HK-2 (cell line): ENCODE results near the gene SWAP70.

Experiments
- DNase-seq: peaks from one replicate; pipeline ENCODE4 v3.0.0-alpha.2; 2018; ENCODE audit not compliant: unreplicated experiment

The SWAP70 gene

GRCh38 chr11:9753021-9753420, 89.1 kb downstream of the SWAP70 start:
- DNase-seq = no peak

GRCh38 chr11:9754010-9754471, 90.2 kb downstream of the SWAP70 start:
- no peak for DNase-seq

DNA sequence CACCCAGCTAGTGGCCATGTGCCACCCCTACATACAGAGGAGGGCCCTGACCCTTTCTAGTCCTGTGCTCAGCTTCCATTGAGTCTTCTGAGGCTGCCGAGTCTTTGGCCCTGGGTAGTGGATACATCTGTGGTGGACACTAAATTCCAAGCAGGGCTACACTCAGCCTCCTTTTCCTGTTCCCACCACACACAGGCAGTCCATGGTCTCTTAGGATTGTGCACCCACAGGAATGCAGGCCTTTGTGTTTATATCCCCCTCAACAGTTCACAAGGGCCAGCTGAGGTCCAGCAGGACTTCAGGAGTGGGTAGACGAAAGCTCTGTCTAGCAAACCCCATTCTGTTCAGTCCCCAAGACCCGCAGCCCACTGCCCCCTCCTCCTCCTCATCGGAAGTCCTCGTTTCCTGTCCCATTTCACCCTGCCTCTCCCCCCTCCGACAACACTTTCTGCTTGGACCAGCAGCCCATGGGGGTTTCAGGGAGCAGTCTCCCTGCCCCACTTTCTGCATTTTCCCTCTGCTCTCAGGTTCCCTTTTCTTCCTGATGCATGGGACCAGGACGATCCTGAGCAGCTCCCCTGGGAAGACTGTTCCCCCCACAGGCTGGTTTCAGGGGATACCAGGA, 91.8 kb downstream of the SWAP70 start:
- DNase-seq = no peak

- no peak for DNase-seq
Measured at GRCh38 chr11:9756461-9756860, 92.6 kb downstream of the SWAP70 start.

- no peak for DNase-seq
Measured at GRCh38 chr11:9756878-9757277, 93.0 kb downstream of the SWAP70 start.

GRCh38 chr11:9757809-9758636, 94.1 kb downstream of the SWAP70 start:
- DNase-seq = peak; percentile 78

DNA sequence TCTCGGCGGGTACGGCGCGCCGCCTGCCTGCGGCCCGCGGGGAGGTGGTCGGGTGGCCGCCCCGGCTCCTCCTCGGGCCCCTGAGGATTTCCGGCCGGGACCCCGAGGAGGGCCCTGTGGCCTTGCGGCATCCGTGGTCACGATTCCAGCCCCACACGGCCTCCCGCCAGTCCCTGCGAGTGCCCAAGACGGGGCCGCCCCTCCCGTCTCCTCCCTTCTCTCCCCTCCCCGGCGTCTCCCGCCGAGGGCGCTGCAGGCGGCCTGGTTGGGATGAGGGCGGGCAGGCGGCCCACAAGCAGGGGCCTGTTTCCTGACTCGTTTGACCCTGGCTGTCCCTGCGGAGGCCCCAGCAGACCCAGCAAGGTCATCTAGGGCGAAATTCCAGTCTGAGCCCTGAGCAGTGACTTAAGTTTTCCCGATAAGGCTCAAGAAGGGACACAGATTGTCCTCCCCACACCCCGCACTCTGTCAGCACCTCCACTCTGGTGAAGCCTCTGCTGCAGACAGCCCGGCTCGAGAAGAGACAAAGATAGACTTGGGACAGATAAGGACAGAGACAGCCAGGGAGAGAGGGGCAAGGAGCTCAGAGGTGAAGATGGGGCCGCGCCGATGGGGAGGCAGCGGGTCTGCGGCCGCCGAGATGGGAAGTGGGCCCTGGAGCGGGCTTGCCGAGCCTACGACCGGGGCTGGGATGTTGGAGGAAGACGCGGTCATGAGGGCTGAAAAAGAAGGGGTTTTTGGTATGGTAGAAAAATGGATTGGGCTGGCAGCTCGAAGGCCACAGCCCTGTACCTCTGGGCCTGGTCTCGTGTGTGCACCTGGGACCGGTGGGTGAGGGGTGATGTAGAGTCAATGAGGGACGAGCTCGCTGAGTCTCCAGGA, 95.0 kb downstream of the SWAP70 start:
- peak; percentile 77 for DNase-seq

DNA sequence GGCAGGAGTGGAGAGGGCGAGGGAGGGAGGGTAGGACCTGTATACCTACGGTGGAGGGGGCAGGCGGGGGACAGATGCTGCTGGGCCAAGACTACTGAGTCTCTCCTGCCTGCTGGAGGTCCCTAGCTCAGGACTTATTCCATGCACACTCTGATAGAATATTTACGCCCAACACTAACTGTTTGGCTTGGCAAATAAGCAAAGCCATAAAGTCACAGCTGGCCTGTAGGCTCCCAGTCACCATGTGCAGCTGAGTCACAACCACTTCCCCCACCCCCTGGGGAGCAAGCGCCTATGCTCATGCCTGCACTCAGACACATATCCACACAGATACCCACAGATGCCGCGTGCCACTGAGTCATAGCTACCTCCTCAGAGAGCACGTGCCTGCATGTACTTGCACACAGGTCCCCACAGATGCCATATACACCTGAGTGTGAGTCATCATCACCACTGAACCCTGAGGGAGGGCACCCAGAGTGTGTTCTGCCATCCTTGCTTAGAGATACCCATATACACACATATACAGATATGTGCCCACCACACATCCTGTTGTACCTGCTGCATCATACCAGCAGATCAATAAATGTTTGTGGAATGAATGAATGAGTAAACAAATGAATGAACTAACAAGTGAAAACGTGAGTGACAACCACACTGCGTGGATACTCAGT, 95.8 kb downstream of the SWAP70 start:
- DNase-seq = peak; percentile 90

GRCh38 chr11:9760193-9760575, 96.3 kb downstream of the SWAP70 start:
- peak; percentile 59 for DNase-seq

- no peak for DNase-seq
Measured at GRCh38 chr11:9761441-9761945, 97.6 kb downstream of the SWAP70 start.

DNA sequence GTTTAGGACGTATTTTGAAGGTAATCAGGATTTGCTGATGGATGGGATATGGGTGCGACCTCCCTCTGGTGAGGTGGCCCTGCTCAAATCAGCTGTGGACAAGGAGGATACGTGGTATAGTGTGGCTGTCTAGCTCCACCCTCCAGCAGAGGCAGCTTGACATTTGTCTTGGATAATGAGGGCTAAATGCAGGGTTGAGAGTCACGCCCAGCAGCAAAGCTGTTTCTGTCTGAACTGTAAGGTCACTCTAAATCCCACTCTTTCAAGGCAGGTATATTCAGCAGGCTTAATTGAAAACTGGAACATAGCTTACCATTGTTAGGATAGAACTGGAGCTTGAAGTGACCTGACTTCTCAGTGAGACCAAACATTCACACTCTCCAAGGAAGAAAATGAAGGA, 98.7 kb downstream of the SWAP70 start:
- no peak for DNase-seq

DNA sequence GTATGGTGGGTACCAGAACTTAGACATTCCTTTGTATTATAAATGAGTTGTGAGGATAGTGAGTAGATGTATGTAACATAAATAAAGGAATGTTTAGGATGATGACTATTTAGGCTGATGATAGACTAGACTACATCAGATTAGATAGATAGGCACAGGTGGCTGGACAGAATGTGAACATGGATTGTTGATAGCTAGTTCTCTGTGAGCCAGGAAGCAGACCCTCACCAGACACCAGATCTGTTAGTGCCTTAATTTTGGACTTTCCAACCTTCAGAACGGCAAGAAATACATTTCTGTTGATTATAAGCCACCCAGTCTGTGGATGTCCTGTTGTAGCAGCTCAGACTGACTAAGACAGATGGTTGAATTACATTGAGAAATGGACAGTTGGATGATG, 99.4 kb downstream of the SWAP70 start:
- DNase-seq = no peak

GRCh38 chr11:9765320-9766101, 101.6 kb downstream of the SWAP70 start:
- DNase-seq = no peak

DNA sequence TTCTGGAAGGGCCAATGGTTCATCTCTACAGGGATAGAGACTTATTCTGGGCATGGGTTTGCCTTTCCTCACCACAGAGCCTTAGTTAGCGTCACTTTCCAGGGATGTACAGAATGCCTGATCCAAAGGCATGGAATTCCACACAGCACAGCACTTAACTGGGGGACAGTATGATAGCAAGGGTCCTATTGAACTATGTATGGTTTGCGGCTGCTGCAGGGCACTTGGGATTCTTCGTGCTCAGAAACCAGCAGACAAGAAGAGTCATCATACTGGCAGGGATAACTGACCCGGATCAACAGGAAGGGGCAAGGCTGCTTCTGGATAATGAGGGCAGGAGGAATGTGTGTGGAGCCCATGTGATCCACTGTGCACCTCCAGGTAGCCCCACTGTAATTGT, 105.7 kb downstream of the SWAP70 start:
- no peak for DNase-seq

GRCh38 chr11:9771071-9771511, 107.2 kb downstream of the SWAP70 start:
- no peak for DNase-seq

- DNase-seq = no peak
Measured at GRCh38 chr11:9772218-9772617, 108.3 kb downstream of the SWAP70 start.

- DNase-seq = no peak
Measured at GRCh38 chr11:9773524-9773923, 109.6 kb downstream of the SWAP70 start.

DNA sequence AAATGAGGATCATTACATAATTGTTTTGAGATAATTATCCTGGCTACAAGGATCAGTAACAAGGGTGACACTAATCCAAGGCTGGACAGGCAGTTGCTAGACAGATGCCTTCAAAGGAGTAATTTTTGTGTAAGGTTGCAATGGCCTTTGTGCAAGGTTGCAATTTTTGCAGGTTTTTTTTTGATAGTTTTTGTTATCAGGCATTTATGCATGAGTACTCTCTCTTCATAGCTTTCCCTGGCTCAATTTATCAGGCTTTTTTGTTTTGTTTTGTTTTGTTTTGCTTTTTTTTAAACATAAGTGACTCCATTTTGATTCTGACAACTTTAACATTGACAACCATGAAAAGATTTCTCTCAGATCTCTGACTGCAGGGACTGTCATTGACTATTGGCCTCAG, 110.2 kb downstream of the SWAP70 start:
- no peak for DNase-seq

DNA sequence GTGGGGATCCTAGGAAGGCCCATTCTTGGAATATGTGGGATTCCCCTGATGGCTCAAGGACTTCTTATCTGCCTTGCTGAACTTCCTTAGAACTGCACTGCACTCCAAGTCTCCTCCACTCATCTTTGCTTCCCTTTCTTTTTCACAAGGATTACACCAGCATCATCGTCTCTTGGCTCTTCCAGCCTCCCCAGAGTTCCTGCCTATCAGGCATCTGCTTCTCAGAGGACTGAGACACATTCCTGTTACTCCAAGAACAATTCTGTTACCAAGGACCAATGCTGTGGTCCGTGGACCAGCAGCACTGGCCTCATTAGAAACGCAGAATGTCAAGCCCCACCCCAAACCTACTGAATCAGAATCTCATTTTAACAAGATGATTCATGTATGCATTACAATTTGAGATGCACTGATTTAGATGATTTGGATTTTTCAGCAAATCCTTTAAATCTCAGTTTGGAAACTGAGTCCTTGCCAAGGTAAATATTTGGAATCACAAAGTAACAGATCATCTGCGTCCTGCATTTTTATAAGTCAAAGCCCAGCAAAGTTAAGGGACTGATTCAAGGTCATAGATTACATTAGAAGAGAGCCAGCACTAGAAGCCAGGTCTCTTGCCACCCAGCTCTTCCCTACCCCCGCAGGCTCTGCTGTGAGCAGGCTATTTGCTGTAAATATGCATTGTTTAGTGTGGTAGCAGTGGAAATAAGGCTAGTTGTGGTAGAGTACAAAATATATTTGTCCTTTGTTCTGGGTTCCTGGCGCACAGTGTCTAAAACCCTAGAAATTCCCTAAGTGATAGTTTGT, 110.9 kb downstream of the SWAP70 start:
- DNase-seq = no peak

GRCh38 chr11:9775398-9775779, 111.5 kb downstream of the SWAP70 start:
- no peak for DNase-seq
